GM21423 (cell line): ENCODE results near the gene MED4.

Source experiments
- ATAC-seq: cut with Tn5 transposase; IDR thresholded peaks from one replicate; pipeline ENCODE4 v1.9.1; 2021; ENCODE audit warnings: mild to moderate bottlenecking, moderate library complexity; ENCODE audit not compliant: unreplicated experiment

MED4 gene

GRCh38 chr13:48038761-48039160 lies 56.1 kb downstream of the MED4 start:
- ATAC-seq, result no peak

GRCh38 chr13:48037346-48038173 lies 57.3 kb downstream of the MED4 start, which contains the start of gene NUDT15:
NUDT15 (plus strand) TSS chr13:48037726; CDS start chr13:48037747, 21 bp downstream.
- peak; percentile 92 for ATAC-seq

- ATAC-seq, result no peak
Measured at GRCh38 chr13:48029859-48030258, 65.0 kb downstream of the MED4 start.

- no peak for ATAC-seq
Measured at GRCh38 chr13:48028066-48028465, 66.8 kb downstream of the MED4 start.
